SK-N-SH (cell line): ENCODE data around the gene CDH13.

Experiments used
- CHD2 ChIP-seq: fragments of 150-350 bp; IDR thresholded peaks from 2 replicates; pipeline ENCODE4 v1.6.1; 2018; ENCODE audit warnings: low read length; ENCODE audit not compliant: partially characterized antibody
- EP300 ChIP-seq, 2 experiments: IDR thresholded peaks; 2 replicates each; pipeline versions ENCODE4 v1.4.0 to v1.6.1; 2012; ENCODE audit warnings: borderline replicate concordance in 1 of 2, low read depth in 1 of 2, low read length in 1 of 2
- JUND ChIP-seq: IDR thresholded peaks from 2 replicates; pipeline ENCODE4 v1.4.0; 2012
- TAF1 ChIP-seq: IDR thresholded peaks from 2 replicates; pipeline ENCODE4 v1.6.1; 2012; ENCODE audit warnings: low read depth, mild to moderate bottlenecking, low read length, moderate library complexity, borderline replicate concordance
- USF2 ChIP-seq: fragments of 150-350 bp; IDR thresholded peaks from 2 replicates; pipeline ENCODE4 v1.6.1; 2017; ENCODE audit warnings: antibody characterized with exemption, low read length, low read depth, borderline replicate concordance
- YY1 ChIP-seq: IDR thresholded peaks from 2 replicates; pipeline ENCODE4 v1.4.0; 2012; ENCODE audit warnings: low read depth, mild to moderate bottlenecking
- TF ChIP-seq, protein P1 (sequence below): fragments of 200-600 bp; sonication (generic); IDR thresholded peaks from 2 replicates; pipeline ENCODE4 v1.6.1; 2017; ENCODE audit warnings: antibody characterized with exemption, mild to moderate bottlenecking, moderate library complexity
- TF ChIP-seq, protein P2 (sequence below): IDR thresholded peaks from 2 replicates; pipeline ENCODE4 v1.4.0; 2012; ENCODE audit warnings: low read depth, borderline replicate concordance

GRCh38 chr16:83244057-83244456, 617.3 kb downstream of the CDH13 start:
- no peak for TF ChIP-seq YY1
- no peak for TF ChIP-seq JUND
- TF ChIP-seq, protein P1, sequence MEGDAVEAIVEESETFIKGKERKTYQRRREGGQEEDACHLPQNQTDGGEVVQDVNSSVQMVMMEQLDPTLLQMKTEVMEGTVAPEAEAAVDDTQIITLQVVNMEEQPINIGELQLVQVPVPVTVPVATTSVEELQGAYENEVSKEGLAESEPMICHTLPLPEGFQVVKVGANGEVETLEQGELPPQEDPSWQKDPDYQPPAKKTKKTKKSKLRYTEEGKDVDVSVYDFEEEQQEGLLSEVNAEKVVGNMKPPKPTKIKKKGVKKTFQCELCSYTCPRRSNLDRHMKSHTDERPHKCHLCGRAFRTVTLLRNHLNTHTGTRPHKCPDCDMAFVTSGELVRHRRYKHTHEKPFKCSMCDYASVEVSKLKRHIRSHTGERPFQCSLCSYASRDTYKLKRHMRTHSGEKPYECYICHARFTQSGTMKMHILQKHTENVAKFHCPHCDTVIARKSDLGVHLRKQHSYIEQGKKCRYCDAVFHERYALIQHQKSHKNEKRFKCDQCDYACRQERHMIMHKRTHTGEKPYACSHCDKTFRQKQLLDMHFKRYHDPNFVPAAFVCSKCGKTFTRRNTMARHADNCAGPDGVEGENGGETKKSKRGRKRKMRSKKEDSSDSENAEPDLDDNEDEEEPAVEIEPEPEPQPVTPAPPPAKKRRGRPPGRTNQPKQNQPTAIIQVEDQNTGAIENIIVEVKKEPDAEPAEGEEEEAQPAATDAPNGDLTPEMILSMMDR: no peak
- TF ChIP-seq CHD2: no peak
- TF ChIP-seq USF2: no peak
- TF ChIP-seq EP300 (IDR thresholded peaks at IDR 0.05; ENCODE audit: borderline replicate concordance in 1 of 2, low read depth in 1 of 2, low read length in 1 of 2): no peak
- no peak for TF ChIP-seq TAF1
- TF ChIP-seq, protein P2, sequence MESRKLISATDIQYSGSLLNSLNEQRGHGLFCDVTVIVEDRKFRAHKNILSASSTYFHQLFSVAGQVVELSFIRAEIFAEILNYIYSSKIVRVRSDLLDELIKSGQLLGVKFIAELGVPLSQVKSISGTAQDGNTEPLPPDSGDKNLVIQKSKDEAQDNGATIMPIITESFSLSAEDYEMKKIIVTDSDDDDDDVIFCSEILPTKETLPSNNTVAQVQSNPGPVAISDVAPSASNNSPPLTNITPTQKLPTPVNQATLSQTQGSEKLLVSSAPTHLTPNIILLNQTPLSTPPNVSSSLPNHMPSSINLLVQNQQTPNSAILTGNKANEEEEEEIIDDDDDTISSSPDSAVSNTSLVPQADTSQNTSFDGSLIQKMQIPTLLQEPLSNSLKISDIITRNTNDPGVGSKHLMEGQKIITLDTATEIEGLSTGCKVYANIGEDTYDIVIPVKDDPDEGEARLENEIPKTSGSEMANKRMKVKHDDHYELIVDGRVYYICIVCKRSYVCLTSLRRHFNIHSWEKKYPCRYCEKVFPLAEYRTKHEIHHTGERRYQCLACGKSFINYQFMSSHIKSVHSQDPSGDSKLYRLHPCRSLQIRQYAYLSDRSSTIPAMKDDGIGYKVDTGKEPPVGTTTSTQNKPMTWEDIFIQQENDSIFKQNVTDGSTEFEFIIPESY: no peak
